B cell (primary cell): ENCODE data around the gene CFTR. TPM values are rescaled to one million over a fixed set of nuclear protein-coding genes. Genes with fewer than 3 reads are reported as not detected.

Experiments
- ATAC-seq: fragments of 200-7000 bp; cut with Tn5 transposase; one replicate; pipeline ENCODE4 v1.10.0; 2021; ENCODE audit warnings: low read depth, mild to moderate bottlenecking, moderate number of reproducible peaks, moderate library complexity
- CTCF ChIA-PET: fragments of 350-600 bp; sonication (Branson Sonifier 250); formaldehyde crosslinking; loops from one replicate; lab custom pipeline; 2021; ENCODE audit warnings: antibody characterized with exemption, inconsistent platforms; lab: Charles Lee
- POLR2A ChIA-PET: fragments of 350-600 bp; sonication (Branson Sonifier 250); formaldehyde crosslinking; loops from one replicate; lab custom pipeline; 2021; ENCODE audit warnings: antibody characterized with exemption; lab: Charles Lee
- DNase-seq: peaks from one replicate; pipeline ENCODE4 v3.0.0; 2013
- H2AFZ ChIP-seq: 2 replicates; pipeline ENCODE4 v1.6.1; 2012; ENCODE audit warnings: mild to moderate bottlenecking, low read depth, low read length; ENCODE audit not compliant: insufficient read depth, poor library complexity, severe bottlenecking
- H3K27ac ChIP-seq, 2 donors: 1 replicate in 1 of 2; 2 replicates in 1 of 2; pipeline ENCODE4 v1.5.1; 2012 to 2013; ENCODE audit warnings: low read length in 2 of 2, mild to moderate bottlenecking in 2 of 2, moderate library complexity in 1 of 2
- H3K27me3 ChIP-seq, 4 experiments: fragments of 200-600 bp in 1 of 4; sonication (generic) in 1 of 4; replicated peaks in 1 of 4; 1 replicate in 2 of 4; 2 replicates in 2 of 4; pipeline versions ENCODE4 v1.6.1 to v1.7.0; 2013 to 2016; ENCODE audit warnings: low read length in 3 of 4, mild to moderate bottlenecking in 2 of 4, mixed read lengths in 1 of 4, moderate library complexity in 1 of 4; ENCODE audit not compliant: insufficient read depth in 4 of 4, control insufficient read depth in 3 of 4; ENCODE audit errors: control extremely low read depth in 1 of 4
- H3K36me3 ChIP-seq, 2 experiments: replicated peaks in 1 of 2; 1 replicate in 1 of 2; 2 replicates in 1 of 2; pipeline versions ENCODE4 v1.6.1 to v1.7.1; 2013; ENCODE audit warnings: low read length in 1 of 2; ENCODE audit not compliant: insufficient read depth in 2 of 2, control insufficient read depth in 1 of 2; ENCODE audit errors: control extremely low read depth in 1 of 2, extremely low read depth in 1 of 2
- H3K4me1 ChIP-seq, 2 donors: fragments of 200-600 bp in 1 of 2; sonication (generic) in 1 of 2; 1 replicate in 1 of 2; 2 replicates in 1 of 2; pipeline versions ENCODE4 v1.5.1 to v1.6.1; 2013 to 2017; ENCODE audit warnings: low read length in 2 of 2; ENCODE audit not compliant: control insufficient read depth in 2 of 2, insufficient read depth in 2 of 2
- H3K4me2 ChIP-seq: replicated peaks from 2 replicates; pipeline ENCODE3; 2012; ENCODE audit warnings: mild to moderate bottlenecking, low read depth, low read length; ENCODE audit not compliant: poor library complexity, severe bottlenecking
- H3K4me3 ChIP-seq, 5 experiments: fragments of 200-600 bp in 1 of 5; sonication (generic) in 1 of 5; 1 replicate in 3 of 5; 2 replicates in 2 of 5; pipeline versions ENCODE4 v1.5.1 to v1.7.0; 2011 to 2016; ENCODE audit warnings: low read length in 4 of 5, mild to moderate bottlenecking in 4 of 5, low read depth in 2 of 5, control low read depth in 1 of 5, moderate library complexity in 1 of 5; ENCODE audit not compliant: insufficient read depth in 1 of 5; ENCODE audit errors: control extremely low read depth in 1 of 5, extremely low read depth in 1 of 5
- H3K79me2 ChIP-seq: fragments of 200-600 bp; sonication (generic); one replicate; pipeline ENCODE4 v1.6.0; 2016; ENCODE audit warnings: low read length; ENCODE audit not compliant: control insufficient read depth, insufficient read depth
- H3K9ac ChIP-seq: fragments of 200-600 bp; sonication (generic); 2 replicates; pipeline ENCODE4 v1.6.1; 2017; ENCODE audit warnings: mild to moderate bottlenecking, low read length, moderate library complexity
- H3K9me3 ChIP-seq, 3 donors: one replicate each; pipeline versions ENCODE4 v1.6.1 to v1.7.1; 2013; ENCODE audit warnings: low read length in 2 of 3; ENCODE audit not compliant: control insufficient read depth in 2 of 3, insufficient read depth in 1 of 3; ENCODE audit errors: control extremely low read depth in 1 of 3
- H4K20me1 ChIP-seq: 2 replicates; pipeline ENCODE4 v1.6.0; 2012; ENCODE audit warnings: mild to moderate bottlenecking, low read length; ENCODE audit not compliant: insufficient read depth, control insufficient read depth, poor library complexity, severe bottlenecking
- H3K27ac Mint-ChIP-seq: one replicate; pipeline ENCODE4 v1.8.0; 2021; ENCODE audit warnings: mixed read lengths
- H3K27me3 Mint-ChIP-seq: one replicate; pipeline ENCODE4 v1.8.0; 2021; ENCODE audit warnings: mixed read lengths
- H3K4me1 Mint-ChIP-seq: one replicate; pipeline ENCODE4 v1.8.0; 2021; ENCODE audit warnings: mixed read lengths
- H3K4me3 Mint-ChIP-seq: one replicate; pipeline ENCODE4 v1.8.0; 2021; ENCODE audit warnings: mixed read lengths
- H3K9me3 Mint-ChIP-seq: one replicate; pipeline ENCODE4 v1.8.0; 2022; ENCODE audit warnings: mixed read lengths; ENCODE audit not compliant: insufficient read depth
- EZH2 ChIP-seq: IDR thresholded peaks from 2 replicates; pipeline ENCODE4 v1.6.1; 2012; ENCODE audit warnings: borderline replicate concordance, low read depth, mild to moderate bottlenecking, moderate library complexity, low read length; ENCODE audit not compliant: insufficient read depth, poor library complexity, severe bottlenecking
- WGBS: methylation state at CpG from one replicate; pipeline ENCODE4 v1.1.5; 2013; ENCODE audit warnings: missing lambda C conversion rate; ENCODE audit not compliant: insufficient coverage; 5-methylcytosine and 5-hydroxymethylcytosine counted together
- intact Hi-C: fragments of 100-400 bp; cut with micrococcal nuclease; formaldehyde crosslinking; loops from one replicate; pipeline ENCODE4 v1.10.0; 2022
- polyA plus RNA-seq: library from polyadenylated mRNA; depleted of rRNA; stranded (reverse); fragments of >200 nt; gene quantifications from 2 replicates; pipeline ENCODE4 v1.2.3, GENCODE V29; 2012
- total RNA-seq, 2 donors: library from RNA; stranded (reverse); fragments of 120-200 nt in 1 of 2; gene quantifications; 1 replicate in 1 of 2; 2 replicates in 1 of 2; pipeline versions ENCODE4 v1.2.3 to v1.2.4, GENCODE V29; 2013 to 2022
- TF ChIP-seq, protein P1 (sequence below): fragments of 200-600 bp; IDR thresholded peaks from one replicate; pipeline ENCODE4 v1.8.0; 2022; ENCODE audit warnings: antibody characterized with exemption, mild to moderate bottlenecking

CFTR gene
- total and polyA plus RNA-seq, 2 donors (not counting 1 experiment from before 2014, with no cell fraction given) = not detected

DNA sequence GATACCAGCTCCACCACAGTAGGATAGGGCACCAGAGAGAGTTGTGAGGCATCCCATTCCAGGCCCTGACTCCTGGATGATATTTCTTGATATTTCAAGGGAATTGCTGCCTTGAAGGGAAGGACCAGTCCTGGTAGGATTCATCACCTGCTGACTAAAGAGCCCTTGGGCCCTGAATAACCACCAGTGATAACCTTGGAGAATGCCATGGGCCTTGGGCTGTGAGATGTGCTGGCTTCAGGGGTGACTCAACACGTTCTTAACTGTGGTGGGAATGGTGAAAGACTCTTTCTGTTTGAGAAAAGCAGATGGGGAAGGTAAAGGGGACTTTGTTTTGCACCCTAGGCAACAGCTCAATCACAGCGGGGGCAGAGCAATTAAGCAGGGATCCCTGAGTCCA, 31.2 kb upstream of the CFTR start:
- WGBS = 74% methylated on average over 2 of the region's 2 CpGs

DNA sequence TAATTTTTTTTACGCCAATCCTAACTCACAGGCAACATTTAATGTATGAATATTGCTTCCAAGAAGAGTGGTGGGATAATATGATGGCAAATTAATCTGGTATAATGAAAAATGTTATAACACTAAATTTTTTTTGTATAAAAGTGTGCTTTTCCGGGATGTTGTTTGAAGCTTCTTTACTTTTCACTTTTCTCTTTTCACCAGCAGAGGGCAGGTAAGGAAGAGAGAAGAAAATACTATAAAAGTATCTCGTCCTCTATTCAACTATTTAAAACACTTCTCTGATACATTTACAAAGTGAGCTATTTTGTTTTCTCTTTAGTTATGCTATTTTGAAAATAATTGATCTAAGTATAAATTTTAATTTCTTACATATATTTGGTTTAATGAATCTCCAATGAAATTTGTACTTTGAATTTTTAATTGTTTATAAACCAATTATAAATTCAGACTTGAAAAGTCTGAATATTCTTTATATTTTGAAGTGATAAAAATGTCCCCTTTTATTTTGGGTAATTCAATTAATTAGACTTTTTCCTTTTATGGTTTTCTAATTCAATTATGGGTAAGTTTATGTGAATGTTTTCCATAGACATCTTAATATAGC, 20.7 kb upstream of the CFTR start:
- H3K79me2 ChIP-seq = no peaks in the 10 kb centered on the region
- no peak for TF ChIP-seq EZH2
- TF ChIP-seq, protein P1, sequence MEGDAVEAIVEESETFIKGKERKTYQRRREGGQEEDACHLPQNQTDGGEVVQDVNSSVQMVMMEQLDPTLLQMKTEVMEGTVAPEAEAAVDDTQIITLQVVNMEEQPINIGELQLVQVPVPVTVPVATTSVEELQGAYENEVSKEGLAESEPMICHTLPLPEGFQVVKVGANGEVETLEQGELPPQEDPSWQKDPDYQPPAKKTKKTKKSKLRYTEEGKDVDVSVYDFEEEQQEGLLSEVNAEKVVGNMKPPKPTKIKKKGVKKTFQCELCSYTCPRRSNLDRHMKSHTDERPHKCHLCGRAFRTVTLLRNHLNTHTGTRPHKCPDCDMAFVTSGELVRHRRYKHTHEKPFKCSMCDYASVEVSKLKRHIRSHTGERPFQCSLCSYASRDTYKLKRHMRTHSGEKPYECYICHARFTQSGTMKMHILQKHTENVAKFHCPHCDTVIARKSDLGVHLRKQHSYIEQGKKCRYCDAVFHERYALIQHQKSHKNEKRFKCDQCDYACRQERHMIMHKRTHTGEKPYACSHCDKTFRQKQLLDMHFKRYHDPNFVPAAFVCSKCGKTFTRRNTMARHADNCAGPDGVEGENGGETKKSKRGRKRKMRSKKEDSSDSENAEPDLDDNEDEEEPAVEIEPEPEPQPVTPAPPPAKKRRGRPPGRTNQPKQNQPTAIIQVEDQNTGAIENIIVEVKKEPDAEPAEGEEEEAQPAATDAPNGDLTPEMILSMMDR = peak; percentile 41
- H3K27ac ChIP-seq = no peak overlapping the region
- DNase-seq (no peak), ATAC-seq (no peak)
- Mint-ChIP-seq H3K27me3 (no peaks in the 10 kb centered on the region), H3K4me1 (no peaks in the 10 kb centered on the region), H3K27ac (no peak overlapping the region), H3K9me3 (no peaks in the 10 kb centered on the region), H3K4me3 (no peak overlapping the region)
- H3K36me3 ChIP-seq = no peaks in the 10 kb centered on the region
- no peaks in the 10 kb centered on the region for H3K4me1 ChIP-seq
- no peaks in the 10 kb centered on the region for H3K27me3 ChIP-seq
- H2AFZ ChIP-seq = no peak overlapping the region
- ChIA-PET CTCF (interaction anchor here (0.6 to 1.0 kb wide), 3 partner anchors 501 to 739 kb away, joined by 3 to 5 read pairs (median 4); no protein-coding TSS in a partner anchor), POLR2A (no interaction called here)
- WGBS = no CpG with 5 or more reads among the region's 3 CpGs
- no peak overlapping the region for H3K4me3 ChIP-seq
- intact Hi-C loops = no loop called here
- H3K4me2 ChIP-seq = no peak overlapping the region
- no peaks in the 10 kb centered on the region for H4K20me1 ChIP-seq
- no peak overlapping the region for H3K9ac ChIP-seq
- no peaks in the 10 kb centered on the region for H3K9me3 ChIP-seq

More for the DNA sequence above, 31.2 kb upstream of the CFTR start:
- TF ChIP-seq, protein P1 = no peak
- no peak for TF ChIP-seq EZH2
- Mint-ChIP-seq H3K4me3 (no peak overlapping the region), H3K9me3 (peaks cover 12% of the 10 kb centered on the region), H3K27me3 (peaks cover 3% of the 10 kb centered on the region), H3K27ac (no peak overlapping the region), H3K4me1 (no peaks in the 10 kb centered on the region)
- Histone ChIP-seq H4K20me1 (no peaks in the 10 kb centered on the region), H3K9ac (no peak overlapping the region), H3K79me2 (no peaks in the 10 kb centered on the region), H3K4me1 (no peaks in the 10 kb centered on the region), H3K9me3 (peaks cover 0 to 12% (median 3%) of the 10 kb centered on the region in 3 donors), H2AFZ (no peak overlapping the region), H3K27me3 (no peaks in the 10 kb centered on the region), H3K4me3 (no peak overlapping the region), H3K36me3 (no peaks in the 10 kb centered on the region), H3K4me2 (no peak overlapping the region), H3K27ac (no peak overlapping the region)
- CTCF ChIA-PET = no interaction called here
- intact Hi-C loops = no loop called here
- DNase-seq = no peak
- POLR2A ChIA-PET = no interaction called here
- no peak for ATAC-seq
